ENCODE data around the gene IL11RA.

IL11RA gene

GRCh38 chr9:34653151-34654072 lies 1.4 kb downstream of the IL11RA start:
- no peak for DNase-seq (ENCODE audit: low read depth, low spot score)

GRCh38 chr9:34654323-34655051 lies 2.5 kb downstream of the IL11RA start:
- no peak for DNase-seq (ENCODE audit: low read depth, low spot score)

GRCh38 chr9:34655394-34655793 lies 3.4 kb downstream of the IL11RA start:
- DNase-seq (ENCODE audit: low read depth, low spot score), result no peak

- no peak for DNase-seq (ENCODE audit: low read depth, low spot score)
These were observed 5.0 kb downstream of the IL11RA start for GRCh38 chr9:34656992-34657391.

DNA sequence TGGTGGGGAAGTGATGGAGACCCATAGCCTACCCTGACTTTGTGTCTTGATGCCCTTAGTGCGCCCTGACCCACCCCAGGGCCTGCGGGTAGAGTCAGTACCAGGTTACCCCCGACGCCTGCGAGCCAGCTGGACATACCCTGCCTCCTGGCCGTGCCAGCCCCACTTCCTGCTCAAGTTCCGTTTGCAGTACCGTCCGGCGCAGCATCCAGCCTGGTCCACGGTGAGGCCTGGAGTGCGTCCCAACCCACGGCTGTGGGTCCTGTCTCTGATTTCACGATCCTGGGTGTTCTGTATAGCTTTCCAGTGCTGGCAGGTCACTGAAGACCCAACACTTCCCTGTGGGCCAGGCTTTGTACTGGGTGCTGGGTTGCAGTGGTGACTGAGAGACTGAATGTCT lies 6.5 kb downstream of the IL11RA start:
- no peak for DNase-seq (ENCODE audit: low read depth, low spot score)

- no peak for DNase-seq (ENCODE audit: low read depth, low spot score)
These were observed 7.7 kb downstream of the IL11RA start for GRCh38 chr9:34659592-34660253.

DNA sequence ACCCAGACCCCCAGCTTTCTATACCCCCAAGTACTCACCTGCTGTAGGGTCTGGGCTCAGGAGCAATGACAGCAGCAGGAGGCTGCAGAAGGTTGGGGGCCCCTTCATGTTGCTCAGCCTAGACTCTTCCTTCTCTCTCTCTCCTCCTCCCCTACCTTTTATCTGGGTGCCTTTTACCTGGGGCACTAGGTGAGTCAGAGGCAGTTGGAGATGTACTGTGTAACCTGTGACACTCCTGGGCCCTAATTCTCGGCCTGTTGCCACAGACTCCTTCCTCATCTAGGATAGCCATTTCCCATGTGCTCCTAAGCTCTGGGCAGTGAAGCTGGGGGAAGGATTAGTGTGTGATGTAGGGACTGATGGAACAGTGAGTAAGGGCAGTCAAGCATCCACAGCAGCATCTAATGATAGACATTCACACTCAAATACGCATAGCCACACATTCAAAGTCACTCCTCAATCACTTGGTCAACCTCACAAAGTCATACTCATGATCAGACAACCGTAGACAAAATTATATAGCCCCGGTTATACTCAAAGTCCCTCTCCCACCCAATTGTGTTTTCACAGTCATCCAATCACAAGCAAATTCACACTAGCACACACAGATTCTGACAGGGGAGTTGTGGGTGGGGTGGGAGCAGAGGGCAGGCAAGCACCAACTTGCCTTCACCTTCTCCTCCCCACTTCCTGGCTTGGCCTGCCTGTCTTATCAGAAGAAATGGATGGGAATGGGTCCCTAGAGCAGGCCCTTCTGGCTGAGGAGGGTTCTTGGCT lies 10.7 kb downstream of the IL11RA start, which contains the start of gene CCL27:
TSS of gene CCL27 (minus strand) at position 132 of the 777 bp plus-strand sequence. CDS start at position 108, 24 bp downstream.
- no peak for DNase-seq (ENCODE audit: low read depth, low spot score)

DNA sequence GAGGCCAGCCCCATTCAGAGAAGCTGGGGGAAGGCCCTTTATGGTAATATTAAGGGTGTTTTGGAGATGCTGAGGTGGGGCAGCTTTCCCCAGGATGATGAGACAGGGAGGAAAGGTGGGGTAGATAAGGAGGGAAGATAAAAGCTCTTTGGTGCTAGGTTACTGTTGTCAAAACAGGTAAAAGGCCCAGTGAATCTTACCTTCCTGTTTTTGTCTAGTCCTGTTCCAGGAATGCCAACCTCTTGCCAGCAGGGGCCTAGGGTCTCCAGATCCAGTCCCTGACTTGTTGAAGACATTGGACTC lies 11.3 kb downstream of the IL11RA start:
- DNase-seq (ENCODE audit: low read depth, low spot score), result no peak

- DNase-seq (ENCODE audit: low read depth, low spot score), result peak; percentile 88
These were observed 12.5 kb downstream of the IL11RA start for GRCh38 chr9:34664281-34665066.

DNA sequence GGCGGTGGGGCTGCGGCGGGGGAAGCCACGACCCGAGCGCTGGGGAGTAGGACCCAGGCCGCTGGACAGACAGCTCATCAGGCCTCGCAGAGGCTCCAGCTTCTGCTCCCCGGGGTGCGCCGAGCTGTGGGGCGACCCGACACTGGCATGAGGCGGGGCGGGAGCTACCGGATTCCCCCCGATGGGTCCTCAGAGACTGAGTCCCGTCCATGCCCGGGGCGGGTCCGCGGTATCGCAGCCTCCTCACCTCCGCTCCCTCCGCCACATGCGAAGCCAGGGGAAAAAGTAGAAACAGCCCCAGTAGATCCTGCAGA lies 13.0 kb downstream of the IL11RA start:
- no peak for DNase-seq (ENCODE audit: low read depth, low spot score)

DNA sequence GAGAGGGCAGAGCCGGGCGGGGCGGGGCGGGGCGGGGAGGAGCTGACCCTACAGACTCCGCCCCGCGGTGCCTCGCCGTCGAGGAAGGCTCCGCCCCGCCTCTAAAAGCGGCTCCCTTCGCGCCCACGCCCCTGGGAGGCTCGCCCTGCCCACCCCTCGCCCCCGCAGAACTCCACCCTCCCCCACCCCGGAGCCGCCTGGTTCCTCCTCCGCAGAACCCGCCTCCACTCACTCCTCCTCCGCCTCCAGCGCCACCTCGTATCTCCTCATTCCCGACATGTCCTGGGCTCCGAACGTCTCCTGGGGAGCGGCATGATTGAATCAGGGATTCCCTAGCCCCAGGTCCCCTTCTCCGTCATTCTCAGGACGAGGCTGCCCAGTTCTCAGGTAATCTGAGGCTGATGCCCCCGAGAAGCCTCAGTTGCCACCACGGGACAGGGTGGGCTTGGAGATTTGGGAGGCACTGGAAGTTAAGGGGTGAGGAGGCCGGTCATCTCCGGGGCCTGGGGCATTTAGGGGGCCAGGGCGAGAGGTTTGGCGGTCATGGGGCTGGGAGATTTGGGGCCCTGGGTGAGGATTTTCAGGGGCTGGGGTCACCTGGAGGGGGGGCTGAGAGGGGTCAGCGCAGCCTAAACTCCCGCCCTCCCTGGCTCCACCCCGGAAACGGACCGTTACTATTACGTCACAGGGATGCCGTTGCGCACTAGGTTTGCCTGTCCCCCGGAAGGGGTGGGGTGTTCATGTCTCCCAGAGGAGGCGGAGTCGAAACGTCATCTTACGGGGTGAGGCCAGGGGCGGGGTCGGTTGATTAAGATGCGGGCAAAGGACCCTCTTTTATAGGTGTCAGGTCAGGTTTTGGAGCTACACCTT lies 13.6 kb downstream of the IL11RA start:
- peak; percentile 93 for DNase-seq (ENCODE audit: low read depth, low spot score)

GRCh38 chr9:34669809-34670562 lies 18.0 kb downstream of the IL11RA start:
- DNase-seq (ENCODE audit: low read depth, low spot score), result no peak

DNA sequence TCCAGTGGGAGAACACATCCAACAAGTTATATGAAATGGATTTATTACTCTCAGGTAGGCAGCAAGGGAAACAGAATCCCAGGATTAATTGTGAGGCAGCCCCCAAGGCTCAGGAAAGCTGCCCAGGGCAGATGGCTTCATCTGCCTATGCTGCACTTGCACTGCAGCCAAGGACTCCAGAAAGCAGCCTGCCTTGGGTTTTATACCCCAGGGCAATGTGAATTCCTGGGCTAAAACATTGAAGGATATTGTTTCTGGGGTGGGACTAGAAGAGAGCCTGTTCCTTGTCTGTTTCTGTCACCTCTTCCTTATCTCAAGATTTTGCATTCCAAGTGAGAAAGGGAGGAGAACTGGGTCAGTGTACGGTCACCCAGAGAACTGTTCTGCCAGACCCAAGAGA lies 19.3 kb downstream of the IL11RA start:
- DNase-seq (ENCODE audit: low read depth, low spot score), result peak; percentile 75

GRCh38 chr9:34674440-34674839 lies 22.5 kb downstream of the IL11RA start:
- no peak for DNase-seq (ENCODE audit: low read depth, low spot score)

DNA sequence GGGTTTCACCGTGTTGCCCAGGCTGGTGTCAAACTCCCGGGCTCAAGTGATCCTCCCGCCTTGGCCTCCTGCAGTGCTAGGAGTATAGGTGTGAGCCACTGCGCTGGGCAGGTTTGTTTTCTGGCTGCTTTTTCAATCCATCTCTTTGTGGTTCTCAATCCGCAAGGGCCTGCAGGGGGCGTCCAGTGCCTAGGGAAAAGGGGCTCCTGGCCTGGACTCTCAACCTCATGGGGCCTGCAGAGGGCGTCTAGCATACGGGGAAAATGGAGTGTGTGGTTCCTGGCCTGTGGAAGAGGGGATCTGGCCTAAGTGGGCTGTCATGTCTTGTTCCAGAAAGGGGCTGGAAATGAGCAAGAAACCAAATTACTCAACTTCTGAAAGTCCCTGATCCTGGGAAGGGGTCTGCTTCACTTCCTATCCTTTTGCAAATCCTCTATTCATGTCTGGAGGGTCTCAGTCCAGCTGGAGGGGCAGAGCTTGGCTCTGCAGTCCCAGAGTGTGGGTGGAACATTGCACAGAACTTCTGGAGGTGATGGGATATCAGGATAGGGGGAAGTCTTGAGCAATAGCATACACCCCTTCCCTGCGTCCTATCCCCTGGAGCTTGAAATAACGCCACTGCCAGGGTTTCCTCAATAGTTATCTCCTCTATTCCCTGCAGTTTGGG lies 23.2 kb downstream of the IL11RA start:
- DNase-seq (ENCODE audit: low read depth, low spot score), result peak; percentile 91

DNA sequence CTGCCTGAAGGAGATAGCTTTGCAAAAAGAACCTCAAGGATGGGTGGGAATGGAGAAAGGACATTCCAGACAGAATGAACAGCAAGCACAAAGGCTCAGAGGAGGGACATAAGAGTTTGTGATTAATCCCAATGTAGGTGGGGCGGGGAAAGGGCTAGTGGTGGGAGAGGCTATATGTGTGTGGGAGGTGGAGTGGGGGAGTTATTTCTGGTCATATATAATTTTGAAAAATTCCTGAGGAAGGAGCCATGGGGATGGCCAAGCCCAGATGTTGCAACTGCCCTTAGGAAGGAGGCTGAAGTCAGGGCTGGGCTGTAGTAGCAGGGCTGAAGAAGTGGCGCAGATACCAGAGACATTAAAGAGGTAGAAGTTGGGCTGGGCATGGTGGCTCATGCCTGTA lies 23.9 kb downstream of the IL11RA start:
- no peak for DNase-seq (ENCODE audit: low read depth, low spot score)

GRCh38 chr9:34684145-34684544 lies 32.2 kb downstream of the IL11RA start:
- DNase-seq (ENCODE audit: low read depth, low spot score), result no peak

- DNase-seq (ENCODE audit: low read depth, low spot score), result no peak
These were observed 32.8 kb downstream of the IL11RA start for GRCh38 chr9:34684816-34685215.

DNA sequence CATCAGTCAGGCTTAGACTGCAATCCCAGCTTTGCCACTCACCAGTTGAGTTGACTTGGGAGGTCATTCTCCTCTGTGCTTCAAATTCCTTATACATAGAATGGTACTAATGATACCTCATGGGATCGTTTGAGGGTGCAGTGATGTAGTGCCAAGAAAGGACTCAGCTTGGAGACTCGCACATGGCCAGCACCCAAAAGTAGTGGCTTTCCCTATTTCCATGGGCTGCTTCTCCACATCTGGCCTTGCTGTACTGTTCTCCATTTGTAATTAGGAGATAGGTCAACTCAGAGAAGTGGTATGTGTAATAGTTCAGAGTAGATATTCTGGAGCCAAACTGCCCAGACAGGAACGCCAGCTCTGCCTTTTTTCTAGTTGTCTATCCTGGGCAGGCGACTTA lies 33.6 kb downstream of the IL11RA start:
- DNase-seq (ENCODE audit: low read depth, low spot score), result no peak

All from ELF-1 (cell line).